Epithelial cell of esophagus (primary cell): Measurements from ENCODE around the gene SHISAL1.
"Not testable (repeated sequence)": the region's sequence is repeated elsewhere in the genome, so short reads cannot be mapped to it uniquely, and the experiment has no call there.

Experiments used
- DNase-seq: peaks from one replicate; pipeline ENCODE4 v3.0.0; 2010; ENCODE audit warnings: low read depth
- H3K4me3 ChIP-seq: 2 replicates; pipeline ENCODE4 v1.5.1; 2011; ENCODE audit warnings: mild to moderate bottlenecking, low read length, control low read depth
- CTCF ChIP-seq: IDR thresholded peaks from 2 replicates; pipeline ENCODE4 v1.5.1; 2011; ENCODE audit warnings: low read depth, mild to moderate bottlenecking, low read length, control low read depth, inconsistent platforms; ENCODE audit not compliant: insufficient read depth; ENCODE audit errors: missing control alignments

SHISAL1 gene

GRCh38 chr22:44309137-44309536 is 3.6 kb downstream of the SHISAL1 start:
- TF ChIP-seq CTCF, result no peak
- peak; percentile 96 for DNase-seq
- H3K4me3 ChIP-seq, result no peak overlapping the region

DNA sequence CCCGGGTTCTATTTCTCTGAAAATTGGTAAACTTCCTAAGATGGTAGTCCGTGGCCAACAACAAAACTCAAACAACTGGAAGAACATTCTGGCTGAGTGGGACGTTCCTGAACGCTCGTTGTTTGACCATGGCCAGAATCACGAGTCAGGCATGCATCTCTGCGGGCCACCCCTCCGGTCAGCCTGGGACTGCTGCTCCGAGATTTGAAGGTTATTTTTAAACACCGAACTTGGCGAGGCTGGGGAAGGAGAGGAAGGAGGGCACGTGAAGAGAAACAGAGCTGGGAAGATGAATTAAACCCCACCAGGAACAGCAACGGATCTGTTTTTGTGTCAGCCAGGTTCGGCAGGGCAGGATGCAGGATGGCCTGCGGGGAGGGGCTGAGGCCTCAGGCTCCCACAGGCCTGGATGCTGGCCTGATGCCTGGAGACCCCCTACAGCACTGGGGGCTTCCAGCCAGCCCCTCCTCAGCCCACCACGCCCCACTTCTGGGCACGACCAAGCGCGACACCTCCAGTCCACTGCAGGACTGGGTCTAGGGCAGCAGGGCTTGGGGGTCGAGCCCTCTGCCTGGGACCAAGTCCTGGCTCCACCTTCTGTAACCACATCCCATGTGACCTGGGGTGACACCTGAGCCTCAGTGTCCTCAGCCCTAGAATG is 5.1 kb downstream of the SHISAL1 start:
- no peak overlapping the region for H3K4me3 ChIP-seq
- no peak for TF ChIP-seq CTCF
- DNase-seq, result no peak

GRCh38 chr22:44305888-44306287 is 6.9 kb downstream of the SHISAL1 start:
- DNase-seq, result no peak
- TF ChIP-seq CTCF, result no peak
- H3K4me3 ChIP-seq, result no peak overlapping the region

- H3K4me3 ChIP-seq, result no peak overlapping the region
- no peak for TF ChIP-seq CTCF
Measured at GRCh38 chr22:44305455-44305854, 7.3 kb downstream of the SHISAL1 start.

GRCh38 chr22:44304911-44305310 is 7.8 kb downstream of the SHISAL1 start:
- TF ChIP-seq CTCF, result no peak
- H3K4me3 ChIP-seq, result no peak overlapping the region
- no peak for DNase-seq

More at GRCh38 chr22:44305455-44305854, 7.3 kb downstream of the SHISAL1 start:
- DNase-seq, result no peak

DNA sequence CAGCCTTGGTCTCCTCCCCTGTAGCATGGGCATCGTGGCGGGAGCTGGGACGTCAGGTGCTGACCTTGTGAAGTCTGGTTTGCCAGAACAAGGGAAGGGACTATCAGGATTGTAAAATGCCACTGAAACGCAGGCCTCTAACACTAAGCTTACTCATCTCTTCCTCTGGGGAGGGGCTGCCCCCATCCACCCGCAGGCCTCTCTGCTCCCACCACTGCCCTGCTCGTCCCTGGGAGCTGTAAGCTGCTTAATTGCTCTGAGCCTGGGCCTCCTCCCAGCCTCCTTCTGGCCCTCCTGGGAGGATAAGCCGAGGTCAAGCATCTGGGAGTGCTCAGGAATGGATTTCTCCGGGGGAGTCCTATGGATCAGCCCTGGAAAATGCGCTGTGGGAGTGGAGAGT is 8.4 kb downstream of the SHISAL1 start:
- H3K4me3 ChIP-seq, result no peak overlapping the region
- no peak for TF ChIP-seq CTCF
- DNase-seq, result no peak

DNA sequence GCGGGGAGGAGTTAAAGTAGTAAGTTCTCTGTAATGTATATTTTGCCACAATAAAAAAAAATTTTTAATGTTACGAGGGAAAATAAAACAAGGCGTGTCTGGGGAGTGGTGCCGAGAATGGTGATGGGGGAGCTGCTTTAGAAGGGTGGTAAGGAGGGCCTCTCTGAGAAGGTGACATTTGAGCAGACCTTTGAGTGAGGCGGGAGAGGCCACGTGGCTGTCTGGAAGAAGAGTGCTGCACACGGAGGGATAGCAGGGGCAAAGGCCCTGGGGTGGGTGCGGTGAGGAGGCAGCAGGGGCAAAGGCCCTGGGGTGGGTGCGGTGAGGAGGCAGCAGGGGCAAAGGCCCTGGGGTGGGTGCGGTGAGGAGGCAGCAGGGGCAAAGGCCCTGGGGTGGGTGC is 10.4 kb downstream of the SHISAL1 start:
- not testable (repeated sequence) for DNase-seq, H3K4me3 ChIP-seq
